ENCODE data around the gene ST7.

The ST7 gene

GRCh38 chr7:117065571-117066150 is 112.4 kb downstream of the ST7 start:
- no peak for DNase-seq (ENCODE audit: low spot score)
- no peak for TF ChIP-seq CTCF (IDR thresholded peaks at IDR 0.05; ENCODE audit: borderline replicate concordance, control extremely low read depth, extremely low read depth, insufficient read depth, missing control alignments)
- in situ Hi-C loops (cut with MboI; ENCODE audit: low sequenced_read_pairs, unreplicated experiment), result no loop called here

DNA sequence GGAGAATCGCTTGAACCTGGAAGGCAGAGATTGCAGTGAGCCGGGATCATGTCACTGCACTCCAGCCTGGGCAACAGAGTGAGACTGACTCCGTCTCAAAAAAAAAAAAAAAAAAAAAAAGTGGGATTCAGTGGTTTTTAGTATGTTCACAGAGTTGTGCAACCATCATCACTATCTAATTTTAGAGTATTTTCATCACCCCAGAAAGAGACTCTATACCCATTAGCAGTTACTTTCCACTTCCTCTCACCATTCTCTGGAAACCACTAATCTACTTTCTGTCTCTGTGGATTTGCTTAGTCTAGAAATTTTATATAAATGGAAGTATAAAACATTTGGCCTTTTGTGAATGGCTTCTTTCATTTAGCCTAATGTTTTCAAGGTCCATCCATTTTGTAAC is 113.4 kb downstream of the ST7 start:
- in situ Hi-C loops (cut with MboI; ENCODE audit: low sequenced_read_pairs, unreplicated experiment), result no loop called here
- DNase-seq (ENCODE audit: low spot score), result no peak
- TF ChIP-seq CTCF (IDR thresholded peaks at IDR 0.05; ENCODE audit: borderline replicate concordance, control extremely low read depth, extremely low read depth, insufficient read depth, missing control alignments), result no peak

DNA sequence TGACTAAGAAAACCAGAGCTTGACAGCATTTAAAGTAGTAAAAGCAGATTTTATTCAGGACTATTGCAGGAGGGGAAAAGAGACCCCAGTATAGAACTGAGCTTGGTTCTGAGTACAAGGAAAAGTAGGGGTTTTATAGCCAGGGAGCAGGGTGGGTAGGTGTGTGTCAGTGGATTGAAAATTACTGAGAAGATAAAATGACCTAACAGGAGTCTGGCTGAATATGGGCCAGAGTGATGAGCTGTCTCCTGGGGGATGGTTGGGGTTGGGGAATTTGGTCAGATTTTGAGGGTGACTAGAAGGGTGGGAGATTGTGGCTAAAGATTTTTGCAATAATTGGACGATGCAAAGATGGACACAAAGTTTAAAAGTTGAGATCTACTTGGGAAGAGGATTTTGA is 114.0 kb downstream of the ST7 start:
- in situ Hi-C loops (cut with MboI; ENCODE audit: low sequenced_read_pairs, unreplicated experiment), result no loop called here
- DNase-seq (ENCODE audit: low spot score), result no peak
- TF ChIP-seq CTCF (IDR thresholded peaks at IDR 0.05; ENCODE audit: borderline replicate concordance, control extremely low read depth, extremely low read depth, insufficient read depth, missing control alignments), result no peak

GRCh38 chr7:117068511-117069145 is 115.3 kb downstream of the ST7 start:
- in situ Hi-C loops (cut with MboI; ENCODE audit: low sequenced_read_pairs, unreplicated experiment), result no loop called here
- no peak for DNase-seq (ENCODE audit: low spot score)
- no peak for TF ChIP-seq CTCF (IDR thresholded peaks at IDR 0.05; ENCODE audit: borderline replicate concordance, control extremely low read depth, extremely low read depth, insufficient read depth, missing control alignments)

- in situ Hi-C loops (cut with MboI; ENCODE audit: low sequenced_read_pairs, unreplicated experiment), result no loop called here
- no peak for TF ChIP-seq CTCF (IDR thresholded peaks at IDR 0.05; ENCODE audit: borderline replicate concordance, control extremely low read depth, extremely low read depth, insufficient read depth, missing control alignments)
- no peak for DNase-seq (ENCODE audit: low spot score)
Measured at GRCh38 chr7:117069379-117069778, 116.1 kb downstream of the ST7 start.

DNA sequence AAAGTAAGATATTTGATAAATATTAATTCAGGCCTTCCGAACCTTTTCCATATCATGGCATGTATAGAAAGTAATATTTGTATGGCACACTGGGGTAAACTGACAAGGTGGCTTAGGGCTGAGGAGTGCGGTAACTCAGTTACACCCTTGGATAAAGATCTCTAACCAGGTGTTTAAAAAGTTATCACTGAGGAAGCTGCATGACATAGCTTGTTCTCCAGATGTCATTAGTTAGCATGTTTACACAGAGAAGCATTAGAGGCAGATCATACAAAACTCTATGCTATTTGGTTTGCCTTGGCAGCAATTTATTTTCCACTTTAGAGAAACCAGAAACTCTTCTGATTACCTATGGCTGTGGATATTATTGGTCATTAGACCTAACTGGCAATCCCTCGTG is 118.2 kb downstream of the ST7 start:
- no peak for DNase-seq (ENCODE audit: low spot score)
- in situ Hi-C loops (cut with MboI; ENCODE audit: low sequenced_read_pairs, unreplicated experiment), result no loop called here
- no peak for TF ChIP-seq CTCF (IDR thresholded peaks at IDR 0.05; ENCODE audit: borderline replicate concordance, control extremely low read depth, extremely low read depth, insufficient read depth, missing control alignments)
